ENCODE results near the gene AIFM2. TPM values are rescaled to one million over a fixed set of nuclear protein-coding genes. Genes with fewer than 3 reads are reported as not detected.
"Not testable (repeated sequence)": the region's sequence is repeated elsewhere in the genome, so short reads cannot be mapped to it uniquely, and the experiment has no call there.

AIFM2 gene
- total and polyA plus RNA-seq, 8 donors = 6.0 to 17.5 (median 7.2) TPM

- Histone ChIP-seq H3K4me1 (peaks cover 18 to 44% of the 10 kb centered on the region in 2 donors), H3K27me3 (no peaks in the 10 kb centered on the region), H3K36me3 (peaks cover 0 to 74% of the 10 kb centered on the region in 2 donors), H3K4me3 (no peak overlapping the region), H3K27ac (no peak overlapping the region), H3K9me3 (no peaks in the 10 kb centered on the region)
- TF ChIP-seq, protein P1, sequence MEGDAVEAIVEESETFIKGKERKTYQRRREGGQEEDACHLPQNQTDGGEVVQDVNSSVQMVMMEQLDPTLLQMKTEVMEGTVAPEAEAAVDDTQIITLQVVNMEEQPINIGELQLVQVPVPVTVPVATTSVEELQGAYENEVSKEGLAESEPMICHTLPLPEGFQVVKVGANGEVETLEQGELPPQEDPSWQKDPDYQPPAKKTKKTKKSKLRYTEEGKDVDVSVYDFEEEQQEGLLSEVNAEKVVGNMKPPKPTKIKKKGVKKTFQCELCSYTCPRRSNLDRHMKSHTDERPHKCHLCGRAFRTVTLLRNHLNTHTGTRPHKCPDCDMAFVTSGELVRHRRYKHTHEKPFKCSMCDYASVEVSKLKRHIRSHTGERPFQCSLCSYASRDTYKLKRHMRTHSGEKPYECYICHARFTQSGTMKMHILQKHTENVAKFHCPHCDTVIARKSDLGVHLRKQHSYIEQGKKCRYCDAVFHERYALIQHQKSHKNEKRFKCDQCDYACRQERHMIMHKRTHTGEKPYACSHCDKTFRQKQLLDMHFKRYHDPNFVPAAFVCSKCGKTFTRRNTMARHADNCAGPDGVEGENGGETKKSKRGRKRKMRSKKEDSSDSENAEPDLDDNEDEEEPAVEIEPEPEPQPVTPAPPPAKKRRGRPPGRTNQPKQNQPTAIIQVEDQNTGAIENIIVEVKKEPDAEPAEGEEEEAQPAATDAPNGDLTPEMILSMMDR (IDR thresholded peaks at IDR 0.05) = no peak
- ATAC-seq (no peak), DNase-seq (no peak)
- intact Hi-C loops (cut with DNase I) = no loop called here
These were observed 28.2 kb upstream of the AIFM2 start for GRCh38 chr10:70160798-70161197.

DNA sequence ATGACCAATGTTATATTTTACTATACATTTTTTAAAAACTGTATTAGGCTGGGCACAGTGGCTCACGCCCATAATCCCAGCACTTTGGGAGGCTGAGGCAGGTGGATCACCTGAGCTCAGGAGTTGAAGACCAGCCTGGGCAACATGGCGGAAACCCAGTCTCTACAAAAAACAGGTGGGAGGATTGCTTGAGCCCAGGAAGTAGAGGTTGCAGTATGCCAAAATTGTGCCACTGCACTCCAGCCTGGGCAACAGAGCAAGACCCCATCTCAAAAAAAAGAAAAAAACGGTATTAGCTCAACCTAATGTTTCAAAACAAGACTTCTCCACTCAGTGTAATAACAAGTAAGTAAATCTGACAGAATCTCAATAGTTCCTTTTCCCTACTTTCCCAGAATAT is 26.7 kb upstream of the AIFM2 start:
- H3K9me3 ChIP-seq; intact Hi-C loops (cut with DNase I); ATAC-seq; H3K27me3 ChIP-seq; H3K27ac ChIP-seq; DNase-seq; H3K4me3 ChIP-seq: not testable (repeated sequence)
- H3K4me1 ChIP-seq = peaks cover 17 to 32% of the 10 kb centered on the region in 2 donors
- H3K36me3 ChIP-seq = peaks cover 0 to 79% of the 10 kb centered on the region in 2 donors

GRCh38 chr10:70158113-70158512 is 25.5 kb upstream of the AIFM2 start:
- Histone ChIP-seq H3K9me3 (no peaks in the 10 kb centered on the region), H3K27ac (no peak overlapping the region), H3K4me3 (no peak overlapping the region), H3K27me3 (no peaks in the 10 kb centered on the region), H3K36me3 (peaks cover 0 to 88% of the 10 kb centered on the region in 2 donors), H3K4me1 (peaks cover 6 to 20% of the 10 kb centered on the region in 2 donors)
- TF ChIP-seq, protein P1 (IDR thresholded peaks at IDR 0.05) = no peak
- intact Hi-C loops (cut with DNase I) = no loop called here
- DNase-seq (no peak), ATAC-seq (no peak)

DNA sequence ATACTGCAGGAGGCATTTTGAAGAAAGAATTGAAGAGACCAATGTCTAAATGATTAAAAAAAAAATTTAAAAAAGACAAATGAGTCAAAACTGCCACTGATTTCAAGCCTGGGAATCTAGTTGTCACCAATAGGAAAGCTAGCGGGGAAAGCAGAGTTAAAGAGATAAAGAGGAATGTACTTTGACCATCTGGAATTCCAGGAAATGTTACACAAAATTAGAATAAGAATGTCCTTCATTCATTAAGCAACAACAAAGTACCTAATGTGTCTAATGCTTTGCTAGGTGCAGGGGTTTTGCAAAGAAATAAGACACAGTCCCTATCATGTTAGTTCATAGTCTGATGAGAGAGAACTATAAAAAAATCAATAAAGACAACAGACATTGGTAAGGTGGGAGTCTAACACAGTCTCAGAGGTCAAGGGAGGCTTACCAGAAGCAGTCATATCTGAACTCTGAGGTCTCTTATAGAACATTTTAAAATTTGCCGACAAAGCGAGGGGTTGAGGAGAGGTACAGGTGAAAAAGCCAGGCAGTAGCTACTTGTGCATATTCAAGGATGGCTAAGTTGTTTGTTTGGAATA is 22.7 kb upstream of the AIFM2 start:
- ATAC-seq = no peak
- no peak overlapping the region for H3K27ac ChIP-seq
- TF ChIP-seq, protein P1 (IDR thresholded peaks at IDR 0.05) = no peak
- DNase-seq = no peak
- peaks cover 0 to 100% of the 10 kb centered on the region in 2 donors for H3K36me3 ChIP-seq
- no peak overlapping the region for H3K4me3 ChIP-seq
- H3K27me3 ChIP-seq = no peaks in the 10 kb centered on the region
- no peaks in the 10 kb centered on the region for H3K9me3 ChIP-seq
- H3K4me1 ChIP-seq = no peaks in the 10 kb centered on the region
- intact Hi-C loops (cut with DNase I) = no loop called here

- Histone ChIP-seq H3K27ac (no peak overlapping the region), H3K27me3 (no peaks in the 10 kb centered on the region), H3K36me3 (peaks cover 0 to 59% of the 10 kb centered on the region in 2 donors), H3K4me3 (no peak overlapping the region), H3K9me3 (no peaks in the 10 kb centered on the region), H3K4me1 (peaks cover 14 to 24% of the 10 kb centered on the region in 2 donors)
- no peak for ATAC-seq
- no peak for DNase-seq
- TF ChIP-seq, protein P1 (IDR thresholded peaks at IDR 0.05) = no peak
- intact Hi-C loops (cut with DNase I) = no loop called here
These were observed 15.9 kb upstream of the AIFM2 start for GRCh38 chr10:70148516-70148915.

DNA sequence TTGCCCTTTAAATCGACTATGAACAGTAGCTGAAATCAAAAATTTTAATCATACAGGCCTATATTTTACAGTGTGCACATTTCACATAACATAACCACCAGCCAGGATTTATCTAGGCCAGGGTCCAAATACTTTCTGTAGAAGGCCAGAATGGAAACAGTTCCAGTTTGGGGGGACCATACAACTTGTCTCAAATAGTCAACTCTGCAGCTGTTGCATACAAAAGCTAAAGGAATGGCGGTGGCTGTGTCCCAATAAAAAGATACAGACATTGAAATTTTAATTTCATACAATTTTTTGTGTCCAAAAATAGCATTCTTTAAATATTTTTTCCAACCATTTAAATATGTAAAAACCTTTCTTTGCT is 14.6 kb upstream of the AIFM2 start:
- Histone ChIP-seq H3K9me3 (no peaks in the 10 kb centered on the region), H3K36me3 (peaks cover 0 to 46% of the 10 kb centered on the region in 2 donors), H3K27ac (peak overlapping the region; percentile 93 to 96), H3K4me1 (peaks cover 14 to 24% of the 10 kb centered on the region in 2 donors), H3K27me3 (no peaks in the 10 kb centered on the region), H3K4me3 (peak overlapping the region in 1 of 2 donors; percentile 62)
- TF ChIP-seq, protein P1 (IDR thresholded peaks at IDR 0.05) = no peak
- intact Hi-C loops (cut with DNase I) = no loop called here
- DNase-seq (no peak), ATAC-seq (no peak)

Data from left lung (tissue), 10 donors.